Gastroesophageal sphincter (tissue), 4 donors: Measurements from ENCODE around the gene SPEG. TPM values are rescaled to one million over a fixed set of nuclear protein-coding genes. Genes with fewer than 3 reads are reported as not detected.
A peak's percentile ranks its signal among the peaks of the same experiment; 100 is the strongest.

Source experiments
- ATAC-seq: fragments of 150-250 bp; one replicate; pipeline ENCODE4 v1.9.1; 2016; ENCODE audit warnings: mild to moderate bottlenecking, moderate library complexity
- H3K27ac ChIP-seq, 4 donors: fragments of 200-600 bp; sonication (generic) in 3 of 4; 1 replicate in 3 of 4; 2 replicates in 1 of 4; pipeline ENCODE4 v1.5.1; 2016 to 2019
- H3K27me3 ChIP-seq: fragments of 200-600 bp; sonication (generic); one replicate; pipeline ENCODE4 v1.5.1; 2019
- H3K36me3 ChIP-seq, 2 donors: fragments of 200-600 bp; sonication (generic); one replicate each; pipeline ENCODE4 v1.5.1; 2019; ENCODE audit warnings: control low read depth in 1 of 2
- H3K4me1 ChIP-seq, 3 donors: fragments of 200-600 bp; sonication (generic); 1 replicate in 2 of 3; 2 replicates in 1 of 3; pipeline ENCODE4 v1.5.1; 2016 to 2019; ENCODE audit warnings: control low read depth in 2 of 3
- H3K4me3 ChIP-seq, 2 donors: fragments of 200-600 bp; sonication (generic); one replicate each; pipeline ENCODE4 v1.5.1; 2019; ENCODE audit warnings: mild to moderate bottlenecking in 1 of 2, moderate library complexity in 1 of 2
- H3K9me3 ChIP-seq, 3 donors: fragments of 200-600 bp; sonication (generic); one replicate each; pipeline ENCODE4 v1.5.1; 2017 to 2019; ENCODE audit warnings: control low read depth in 2 of 3
- CTCF ChIP-seq, 4 experiments: fragments of 200-600 bp in 2 of 4; fragments of 450-650 bp in 2 of 4; sonication (generic) in 1 of 4; IDR thresholded peaks; one replicate each; pipeline ENCODE4 v1.5.1; 2017 to 2019; ENCODE audit warnings: antibody characterized with exemption in 4 of 4, mild to moderate bottlenecking in 2 of 4, moderate library complexity in 2 of 4
- EP300 ChIP-seq: sonication (generic); formaldehyde crosslinking; IDR thresholded peaks from one replicate; pipeline ENCODE4 v1.6.1; 2017; ENCODE audit warnings: antibody characterized with exemption, mild to moderate bottlenecking
- POLR2A ChIP-seq, 2 donors: fragments of 450-650 bp; IDR thresholded peaks; one replicate each; pipeline ENCODE4 v1.6.1; 2017; ENCODE audit warnings: antibody characterized with exemption in 2 of 2, mild to moderate bottlenecking in 2 of 2, moderate library complexity in 1 of 2
- POLR2AphosphoS5 ChIP-seq: sonication (generic); formaldehyde crosslinking; IDR thresholded peaks from one replicate; pipeline ENCODE4 v1.6.1; 2017; ENCODE audit warnings: antibody characterized with exemption
- WGBS, 2 donors: methylation state at CpG; one replicate each; pipeline ENCODE4 v1.1.5; 2018; ENCODE audit warnings: low coverage in 1 of 2; 5-methylcytosine and 5-hydroxymethylcytosine counted together
- total RNA-seq, 4 donors: library from RNA; depleted of rRNA; stranded (reverse); fragments of >200 nt; gene quantifications; one replicate each; pipeline ENCODE4 v1.1.0, GENCODE V29; 2016

The SPEG gene
- total RNA-seq, 4 donors from 2014 or later: 90.2 to 307 (median 214) TPM

GRCh38 chr2:219468410-219469185 is 34.0 kb downstream of the SPEG start:
- TF ChIP-seq POLR2AphosphoS5: no peak
- no peak for TF ChIP-seq CTCF (IDR thresholded peaks at IDR 0.05)
- no peak for TF ChIP-seq EP300
- TF ChIP-seq POLR2A (IDR thresholded peaks at IDR 0.05): no peak
- H3K9me3 ChIP-seq: no peaks in the 10 kb centered on the region
- no peaks in the 10 kb centered on the region for H3K27me3 ChIP-seq
- peaks cover 4 to 81% (median 9%) of the 10 kb centered on the region in 3 donors for H3K4me1 ChIP-seq
- no CpG with 5 or more reads among the region's 23 CpGs for WGBS, 2 donors
- H3K36me3 ChIP-seq: peaks cover 0 to 90% of the 10 kb centered on the region in 2 donors
- H3K4me3 ChIP-seq: no peak overlapping the region
- no peak for ATAC-seq
- H3K27ac ChIP-seq: peak overlapping the region; percentile 14 to 97 (median 87)

DNA sequence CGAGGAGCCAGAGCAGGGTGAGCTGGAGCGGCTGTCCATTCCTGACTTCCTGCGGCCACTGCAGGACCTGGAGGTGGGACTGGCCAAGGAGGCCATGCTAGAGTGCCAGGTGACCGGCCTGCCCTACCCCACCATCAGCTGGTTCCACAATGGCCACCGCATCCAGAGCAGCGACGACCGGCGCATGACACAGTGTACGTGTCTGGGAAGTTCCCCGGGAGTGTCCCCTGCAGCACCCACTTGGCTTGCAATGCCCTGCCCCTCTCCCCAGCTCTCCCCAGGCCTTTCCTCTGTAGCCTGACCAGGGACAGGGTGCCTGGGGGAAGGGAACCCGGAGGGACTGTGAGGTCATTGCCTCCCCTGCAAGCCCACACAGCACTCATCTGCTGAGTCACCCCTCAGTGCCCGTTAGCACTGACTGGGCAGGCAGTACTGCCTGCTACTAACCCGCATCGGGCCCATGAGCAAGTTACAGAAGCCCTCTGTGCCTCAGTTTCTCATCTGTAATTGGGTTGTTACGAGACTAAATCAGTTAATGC is 34.6 kb downstream of the SPEG start:
- 43% methylated on average over 5 of the region's 16 CpGs; no CpG with 5 or more reads in 1 of the 2 donors for WGBS, 2 donors
- no peak for ATAC-seq

GRCh38 chr2:219470429-219470828 is 35.8 kb downstream of the SPEG start:
- Histone ChIP-seq H3K36me3 (peaks cover 0 to 92% of the 10 kb centered on the region in 2 donors), H3K27ac (peak overlapping the region in 3 of 4 donors; percentile 81 to 97 (median 93)), H3K4me1 (peaks cover 0 to 81% (median 3%) of the 10 kb centered on the region in 3 donors), H3K27me3 (no peaks in the 10 kb centered on the region), H3K4me3 (no peak overlapping the region), H3K9me3 (no peaks in the 10 kb centered on the region)
- TF ChIP-seq CTCF (IDR thresholded peaks at IDR 0.05) (no peak), POLR2AphosphoS5 (no peak), EP300 (no peak), POLR2A (IDR thresholded peaks at IDR 0.05) (no peak)
- no peak for ATAC-seq
- 15 to 64% methylated on average over 4 of the region's 4 CpGs for WGBS, 2 donors

More for the DNA sequence above, 34.6 kb downstream of the SPEG start:
- H3K27me3 ChIP-seq: no peaks in the 10 kb centered on the region
- H3K4me1 ChIP-seq: peaks cover 4 to 81% (median 9%) of the 10 kb centered on the region in 3 donors
- peak overlapping the region in 3 of 4 donors; percentile 81 to 97 (median 93) for H3K27ac ChIP-seq
- H3K4me3 ChIP-seq: no peak overlapping the region
- TF ChIP-seq POLR2AphosphoS5 (peak; percentile 49), EP300 (no peak), CTCF (IDR thresholded peaks at IDR 0.05) (no peak), POLR2A (IDR thresholded peaks at IDR 0.05) (no peak)
- H3K36me3 ChIP-seq: peaks cover 0 to 92% of the 10 kb centered on the region in 2 donors
- H3K9me3 ChIP-seq: no peaks in the 10 kb centered on the region

DNA sequence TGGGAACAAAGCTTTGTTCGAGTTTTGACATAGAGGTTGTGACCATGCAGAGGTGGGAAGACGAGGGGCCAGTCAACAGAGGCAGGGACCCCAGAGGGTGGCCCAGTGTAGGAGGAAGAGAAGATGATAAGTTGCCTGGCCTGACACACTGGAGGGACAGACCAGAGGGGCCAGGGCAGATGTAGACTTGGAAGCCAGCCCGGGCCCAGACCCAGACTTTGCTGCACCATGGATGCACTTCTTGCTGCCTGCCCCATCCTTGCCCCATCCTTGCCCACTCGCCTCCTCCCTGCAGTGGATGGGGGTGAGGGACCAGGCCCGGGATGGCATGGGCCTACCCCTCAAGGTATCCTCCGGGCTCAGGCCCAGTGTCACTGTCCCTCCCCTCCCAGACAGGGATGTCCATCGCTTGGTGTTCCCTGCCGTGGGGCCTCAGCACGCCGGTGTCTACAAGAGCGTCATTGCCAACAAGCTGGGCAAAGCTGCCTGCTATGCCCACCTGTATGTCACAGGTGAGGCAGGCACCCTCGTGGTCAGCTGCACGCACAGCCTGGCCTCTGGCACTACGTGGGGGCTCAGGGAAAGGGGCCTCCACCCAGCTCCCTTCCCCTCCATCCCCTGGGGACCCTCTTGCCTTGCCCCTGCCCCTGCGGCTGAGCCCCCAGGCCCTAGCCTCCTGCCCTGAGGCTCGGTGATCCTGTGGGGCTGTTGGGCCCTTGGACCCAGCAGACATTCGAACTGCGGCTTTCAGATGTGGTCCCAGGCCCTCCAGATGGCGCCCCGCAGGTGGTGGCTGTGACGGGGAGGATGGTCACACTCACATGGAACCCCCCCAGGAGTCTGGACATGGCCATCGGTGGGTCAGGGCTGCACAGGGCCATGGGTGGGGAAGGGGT is 37.1 kb downstream of the SPEG start:
- no peak overlapping the region for H3K4me3 ChIP-seq
- no peaks in the 10 kb centered on the region for H3K9me3 ChIP-seq
- no peak for ATAC-seq
- H3K4me1 ChIP-seq: peaks cover 0 to 81% (median 2%) of the 10 kb centered on the region in 3 donors
- 80% methylated on average over 2 of the region's 22 CpGs; no CpG with 5 or more reads in 1 of the 2 donors for WGBS, 2 donors
- TF ChIP-seq POLR2AphosphoS5 (no peak), EP300 (no peak), POLR2A (IDR thresholded peaks at IDR 0.05) (no peak), CTCF (IDR thresholded peaks at IDR 0.05) (no peak)
- peaks cover 0 to 81% of the 10 kb centered on the region in 2 donors for H3K36me3 ChIP-seq
- peak overlapping the region in 3 of 4 donors; percentile 81 to 97 (median 93) for H3K27ac ChIP-seq
- no peaks in the 10 kb centered on the region for H3K27me3 ChIP-seq
